Measurements from ENCODE around the gene OR2J2.
"Not testable (repeated sequence)": the region's sequence is repeated elsewhere in the genome, so short reads cannot be mapped to it uniquely, and the experiment has no call there.

Gene OR2J2

DNA sequence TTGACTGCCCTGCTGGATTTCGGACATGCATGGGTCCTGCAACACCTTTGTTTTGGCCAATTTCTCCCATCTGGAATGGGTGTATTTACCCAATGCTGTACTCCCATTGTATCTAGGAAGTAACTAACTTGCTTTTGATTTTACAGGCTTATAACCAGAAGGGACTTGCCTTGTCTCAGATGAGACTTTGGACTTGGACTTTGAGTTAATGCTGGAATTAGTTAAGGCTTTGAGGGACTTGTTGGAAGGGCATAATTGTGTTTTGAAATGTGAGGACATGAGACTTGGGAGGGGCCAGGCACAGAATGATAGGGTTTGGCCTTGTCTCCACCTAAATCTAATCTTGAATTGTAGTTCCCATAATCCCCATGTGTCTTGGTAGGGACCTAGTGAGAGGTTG is 47.3 kb downstream of the OR2J2 start:
- not testable (repeated sequence) for H3K4me3 ChIP-seq (ENCODE audit: extremely low read depth, insufficient read depth, low read length, poor library complexity, severe bottlenecking); H3K27ac ChIP-seq (ENCODE audit: low read depth, low read length, severe bottlenecking); H3K4me1 ChIP-seq (ENCODE audit: control insufficient read depth, insufficient read depth, low read length, poor library complexity, severe bottlenecking); H3K36me3 ChIP-seq (ENCODE audit: control insufficient read depth, insufficient read depth, low read length); H3K9me3 ChIP-seq (ENCODE audit: control insufficient read depth, low read length)
- WGBS, 2 experiments (ENCODE audit: insufficient coverage in 2 of 2): 50 to 58% methylated on average over 1 of the region's 1 CpG
